ENCODE data around the gene STK38L. TPM values are rescaled to one million over a fixed set of nuclear protein-coding genes. Genes with fewer than 3 reads are reported as not detected.

The STK38L gene
- 20.5 and 23.3 TPM in 2 replicates for total RNA-seq

- Mint-ChIP-seq H3K9me3 (peaks cover 3% of the 10 kb centered on the region), H3K4me3 (peak within 1 kb of the TSS; percentile 100), H3K27ac (peak within 1 kb of the TSS; percentile 99), H3K36me3 (ENCODE audit: low read depth) (peaks cover 11% of the 10 kb centered on the region), H3K4me1 (ENCODE audit: low read depth) (peaks cover 60% of the 10 kb centered on the region), H3K27me3 (ENCODE audit: insufficient read depth) (no peaks in the 10 kb centered on the region)
- DNase-seq (ENCODE audit: low spot score): peak; percentile 96
- intact Hi-C loops (cut with micrococcal nuclease): loop anchor here (1.0 to 10.0 kb wide), 13 partner anchors 34 to 1989 kb away; partner anchors contain the start of genes BMAL2, INTS13, ITPR2 and KRAS
These were observed at the start of gene STK38L for GRCh38 chr12:27243804-27244688. Gene STK38L (plus strand): TSS chr12:27244286. CDS start chr12:27297721, 53,435 bp downstream.

GRCh38 chr12:27194644-27195043 lies 49.4 kb upstream of the STK38L start:
- no peak overlapping the region for H3K27ac Mint-ChIP-seq
- DNase-seq (ENCODE audit: low spot score): no peak
- H3K27me3 Mint-ChIP-seq (ENCODE audit: insufficient read depth): peaks cover 6% of the 10 kb centered on the region
- peaks cover 1% of the 10 kb centered on the region for H3K36me3 Mint-ChIP-seq (ENCODE audit: low read depth)
- H3K9me3 Mint-ChIP-seq: no peaks in the 10 kb centered on the region
- H3K4me3 Mint-ChIP-seq: no peak overlapping the region
- intact Hi-C loops (cut with micrococcal nuclease): no loop called here
- peaks cover 14% of the 10 kb centered on the region for H3K4me1 Mint-ChIP-seq (ENCODE audit: low read depth)

DNA sequence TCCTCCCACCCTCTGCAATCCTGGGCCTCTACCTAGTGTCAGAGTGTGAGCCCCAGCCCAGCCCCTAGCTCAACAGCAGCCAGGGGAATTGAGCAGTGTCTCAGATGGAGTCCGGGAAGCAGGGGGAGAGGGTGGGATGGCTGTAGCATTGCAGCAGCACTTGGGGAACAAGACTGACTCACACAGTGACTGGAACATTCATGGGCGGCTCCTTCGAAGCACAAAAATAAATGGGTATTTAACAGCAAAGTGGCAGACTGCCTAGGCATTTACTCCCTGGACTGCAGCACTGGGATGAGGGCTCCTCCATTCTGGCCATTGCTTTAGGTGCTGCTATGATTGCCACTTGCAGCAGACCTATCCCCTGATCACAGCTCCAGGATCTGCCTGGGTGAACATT lies 46.0 kb upstream of the STK38L start:
- intact Hi-C loops (cut with micrococcal nuclease): no loop called here
- no peak for DNase-seq (ENCODE audit: low spot score)
- H3K4me1 Mint-ChIP-seq (ENCODE audit: low read depth): peaks cover 20% of the 10 kb centered on the region
- H3K36me3 Mint-ChIP-seq (ENCODE audit: low read depth): peaks cover 1% of the 10 kb centered on the region
- no peaks in the 10 kb centered on the region for H3K9me3 Mint-ChIP-seq
- H3K4me3 Mint-ChIP-seq: no peak overlapping the region
- H3K27me3 Mint-ChIP-seq (ENCODE audit: insufficient read depth): no peaks in the 10 kb centered on the region
- H3K27ac Mint-ChIP-seq: no peak overlapping the region

DNA sequence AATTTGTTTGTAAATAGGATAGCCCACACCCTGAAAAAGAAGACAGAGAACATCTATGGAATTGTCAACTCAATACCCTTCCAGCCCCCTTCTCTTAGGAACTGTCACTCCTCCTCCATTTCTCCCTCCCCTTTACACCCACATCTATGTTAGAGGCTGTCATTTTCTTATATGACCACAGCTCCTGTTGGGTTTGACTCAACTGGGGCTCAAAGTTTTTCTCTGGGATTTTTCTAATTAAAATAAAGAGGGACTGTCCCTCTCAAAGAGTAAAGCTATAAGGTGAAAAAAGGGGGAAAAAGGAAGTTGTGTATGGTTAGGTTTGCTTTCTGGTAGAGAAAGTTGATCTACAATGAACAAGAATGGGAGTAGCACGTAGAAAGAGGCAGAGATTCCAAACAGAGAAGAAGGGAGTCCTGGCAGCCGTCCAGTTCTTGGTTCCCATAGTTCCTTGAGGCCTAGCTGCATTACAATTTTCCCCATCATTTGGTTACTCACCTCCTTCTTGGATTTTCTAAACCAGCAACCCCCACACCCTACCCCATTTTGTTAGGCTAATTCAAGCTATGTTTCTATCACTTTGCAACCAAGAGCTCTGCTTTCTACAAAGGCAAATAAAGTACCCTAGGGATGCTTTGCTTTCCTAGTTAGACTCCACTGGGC lies 44.3 kb upstream of the STK38L start:
- no peak overlapping the region for H3K4me3 Mint-ChIP-seq
- H3K27me3 Mint-ChIP-seq (ENCODE audit: insufficient read depth): no peaks in the 10 kb centered on the region
- peaks cover 1% of the 10 kb centered on the region for H3K36me3 Mint-ChIP-seq (ENCODE audit: low read depth)
- no peak for DNase-seq (ENCODE audit: low spot score)
- intact Hi-C loops (cut with micrococcal nuclease): no loop called here
- H3K9me3 Mint-ChIP-seq: no peaks in the 10 kb centered on the region
- H3K27ac Mint-ChIP-seq: peak overlapping the region; percentile 13
- peaks cover 20% of the 10 kb centered on the region for H3K4me1 Mint-ChIP-seq (ENCODE audit: low read depth)

GRCh38 chr12:27201169-27201568 lies 42.9 kb upstream of the STK38L start:
- H3K4me3 Mint-ChIP-seq: no peak overlapping the region
- H3K27me3 Mint-ChIP-seq (ENCODE audit: insufficient read depth): no peaks in the 10 kb centered on the region
- intact Hi-C loops (cut with micrococcal nuclease): no loop called here
- no peak for DNase-seq (ENCODE audit: low spot score)
- H3K27ac Mint-ChIP-seq: no peak overlapping the region
- H3K4me1 Mint-ChIP-seq (ENCODE audit: low read depth): peaks cover 20% of the 10 kb centered on the region
- H3K36me3 Mint-ChIP-seq (ENCODE audit: low read depth): peaks cover 1% of the 10 kb centered on the region
- no peaks in the 10 kb centered on the region for H3K9me3 Mint-ChIP-seq

DNA sequence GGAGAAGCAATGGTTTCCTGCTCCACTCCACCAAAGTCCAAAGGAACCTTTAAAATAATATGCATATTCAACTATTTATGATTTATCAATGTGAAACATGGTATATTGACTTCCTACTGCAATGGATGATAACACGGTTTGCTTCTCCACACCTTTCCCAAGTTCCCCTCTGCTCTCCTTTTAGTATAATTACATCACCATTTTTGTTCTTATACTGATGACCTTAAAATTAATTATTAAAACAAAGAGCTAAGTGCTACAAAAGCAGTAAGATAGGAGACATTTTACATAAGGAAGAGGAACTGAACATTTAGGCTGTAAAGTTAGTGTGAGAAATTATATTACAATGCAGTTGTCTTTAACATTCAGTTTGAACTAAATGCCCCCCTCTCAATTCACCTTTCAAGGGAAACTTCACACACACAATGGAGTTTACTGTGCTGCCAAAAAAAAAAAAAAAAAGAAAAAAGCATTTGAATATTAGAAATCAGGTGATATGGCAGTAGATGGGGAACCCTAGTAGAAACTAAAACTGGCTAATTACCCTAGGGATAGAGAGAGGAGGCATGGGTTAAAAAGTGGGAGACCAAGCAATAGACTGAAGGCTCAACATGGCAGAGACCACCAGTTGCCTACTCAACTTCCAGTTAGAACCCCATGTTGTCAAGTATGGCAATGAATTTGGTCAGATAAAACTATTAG lies 37.1 kb upstream of the STK38L start:
- intact Hi-C loops (cut with micrococcal nuclease): no loop called here
- peaks cover 1% of the 10 kb centered on the region for H3K27me3 Mint-ChIP-seq (ENCODE audit: insufficient read depth)
- H3K9me3 Mint-ChIP-seq: peaks cover 16% of the 10 kb centered on the region
- no peak overlapping the region for H3K27ac Mint-ChIP-seq
- H3K4me3 Mint-ChIP-seq: no peak overlapping the region
- DNase-seq (ENCODE audit: low spot score): no peak
- H3K36me3 Mint-ChIP-seq (ENCODE audit: low read depth): peaks cover 7% of the 10 kb centered on the region
- H3K4me1 Mint-ChIP-seq (ENCODE audit: low read depth): peaks cover 28% of the 10 kb centered on the region

DNA sequence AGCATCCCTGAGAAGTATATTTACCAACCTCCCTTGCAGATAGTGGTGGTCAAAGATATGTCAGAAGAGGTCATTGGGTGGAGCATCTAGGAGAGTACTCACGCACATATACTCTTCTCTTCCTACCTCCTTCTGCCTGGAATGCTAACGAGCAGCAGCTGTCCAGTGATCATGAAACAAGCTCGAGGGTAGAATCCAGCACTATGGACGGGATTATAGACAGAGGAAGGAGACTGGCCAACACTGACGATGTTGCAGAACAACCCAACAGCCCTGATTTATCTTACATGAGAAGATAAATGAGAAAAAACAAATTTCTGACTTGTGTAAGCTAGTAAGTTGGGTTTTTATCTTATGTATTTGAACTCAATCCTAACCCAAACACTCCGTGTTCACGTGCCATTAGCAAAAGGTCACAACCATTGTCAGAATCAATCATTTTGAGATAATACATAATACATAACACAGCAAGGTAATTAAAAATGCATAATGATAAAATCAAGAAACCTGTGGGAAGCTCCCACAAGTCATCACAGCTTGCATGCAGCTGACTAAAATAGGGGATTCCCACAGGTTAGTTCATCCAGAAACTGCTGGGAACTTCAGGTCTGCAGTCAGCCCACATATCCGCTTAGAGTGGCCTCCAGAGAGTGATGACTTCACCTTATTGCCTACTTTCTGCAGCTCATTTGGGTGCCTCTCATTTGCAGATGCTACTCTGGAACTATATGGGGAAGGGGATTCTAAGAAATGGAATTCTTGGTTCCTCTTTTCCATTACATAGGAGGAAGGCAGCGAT lies 36.3 kb upstream of the STK38L start:
- Mint-ChIP-seq H3K4me1 (ENCODE audit: low read depth) (peaks cover 28% of the 10 kb centered on the region), H3K36me3 (ENCODE audit: low read depth) (peaks cover 8% of the 10 kb centered on the region), H3K27ac (no peak overlapping the region), H3K27me3 (ENCODE audit: insufficient read depth) (peaks cover 1% of the 10 kb centered on the region), H3K4me3 (no peak overlapping the region), H3K9me3 (peaks cover 16% of the 10 kb centered on the region)
- intact Hi-C loops (cut with micrococcal nuclease): loop anchor here (1.0 to 2.0 kb wide), 4 partner anchors 23 to 69 kb away; no protein-coding TSS in a partner anchor
- peak; percentile 50 for DNase-seq (ENCODE audit: low spot score)

GRCh38 chr12:27208414-27208750 lies 35.7 kb upstream of the STK38L start:
- H3K4me1 Mint-ChIP-seq (ENCODE audit: low read depth): peaks cover 28% of the 10 kb centered on the region

GRCh38 chr12:27209257-27209910 lies 34.7 kb upstream of the STK38L start:
- peaks cover 16% of the 10 kb centered on the region for H3K9me3 Mint-ChIP-seq
- DNase-seq (ENCODE audit: low spot score): no peak
- no peak overlapping the region for H3K27ac Mint-ChIP-seq
- no peak overlapping the region for H3K4me3 Mint-ChIP-seq
- intact Hi-C loops (cut with micrococcal nuclease): loop anchor here (2.0 kb wide), 1 partner anchor 67 kb away; no protein-coding TSS in a partner anchor
- peaks cover 1% of the 10 kb centered on the region for H3K27me3 Mint-ChIP-seq (ENCODE audit: insufficient read depth)
- H3K36me3 Mint-ChIP-seq (ENCODE audit: low read depth): peaks cover 8% of the 10 kb centered on the region
- H3K4me1 Mint-ChIP-seq (ENCODE audit: low read depth): peaks cover 28% of the 10 kb centered on the region

More at GRCh38 chr12:27208414-27208750, 35.7 kb upstream of the STK38L start:
- H3K4me3 Mint-ChIP-seq: no peak overlapping the region
- H3K36me3 Mint-ChIP-seq (ENCODE audit: low read depth): peaks cover 8% of the 10 kb centered on the region
- H3K9me3 Mint-ChIP-seq: peaks cover 16% of the 10 kb centered on the region
- intact Hi-C loops (cut with micrococcal nuclease): loop anchor here (1.0 to 2.0 kb wide), 4 partner anchors 23 to 68 kb away; no protein-coding TSS in a partner anchor
- no peak for DNase-seq (ENCODE audit: low spot score)
- H3K27ac Mint-ChIP-seq: no peak overlapping the region
- H3K27me3 Mint-ChIP-seq (ENCODE audit: insufficient read depth): peaks cover 1% of the 10 kb centered on the region

GRCh38 chr12:27210187-27210586 lies 33.9 kb upstream of the STK38L start:
- intact Hi-C loops (cut with micrococcal nuclease): no loop called here
- Mint-ChIP-seq H3K4me3 (no peak overlapping the region), H3K27ac (no peak overlapping the region), H3K36me3 (ENCODE audit: low read depth) (peaks cover 8% of the 10 kb centered on the region), H3K4me1 (ENCODE audit: low read depth) (peaks cover 28% of the 10 kb centered on the region), H3K9me3 (peaks cover 16% of the 10 kb centered on the region), H3K27me3 (ENCODE audit: insufficient read depth) (peaks cover 1% of the 10 kb centered on the region)
- no peak for DNase-seq (ENCODE audit: low spot score)

DNA sequence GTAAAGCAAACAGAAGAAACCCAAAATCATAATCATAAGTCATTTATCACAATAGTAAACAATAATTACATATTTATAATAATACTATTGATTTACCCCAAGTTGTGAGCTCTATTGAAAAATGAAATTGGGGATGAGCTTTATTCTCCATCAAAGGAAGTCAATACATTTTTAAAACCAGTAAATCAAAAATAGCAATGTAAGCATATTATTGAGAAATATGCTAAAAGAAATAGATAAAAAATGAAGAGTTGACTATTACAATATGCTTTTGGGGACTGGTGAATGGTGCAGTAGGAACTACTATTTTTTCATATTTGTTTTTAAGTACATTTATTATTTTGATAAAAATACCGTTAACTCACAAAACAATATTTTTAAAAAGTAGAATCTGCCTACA lies 31.2 kb upstream of the STK38L start:
- Mint-ChIP-seq H3K36me3 (ENCODE audit: low read depth) (peaks cover 8% of the 10 kb centered on the region), H3K4me3 (no peak overlapping the region), H3K27me3 (ENCODE audit: insufficient read depth) (peaks cover 1% of the 10 kb centered on the region), H3K27ac (no peak overlapping the region), H3K4me1 (ENCODE audit: low read depth) (peaks cover 16% of the 10 kb centered on the region), H3K9me3 (peaks cover 16% of the 10 kb centered on the region)
- intact Hi-C loops (cut with micrococcal nuclease): no loop called here
- DNase-seq (ENCODE audit: low spot score): no peak

DNA sequence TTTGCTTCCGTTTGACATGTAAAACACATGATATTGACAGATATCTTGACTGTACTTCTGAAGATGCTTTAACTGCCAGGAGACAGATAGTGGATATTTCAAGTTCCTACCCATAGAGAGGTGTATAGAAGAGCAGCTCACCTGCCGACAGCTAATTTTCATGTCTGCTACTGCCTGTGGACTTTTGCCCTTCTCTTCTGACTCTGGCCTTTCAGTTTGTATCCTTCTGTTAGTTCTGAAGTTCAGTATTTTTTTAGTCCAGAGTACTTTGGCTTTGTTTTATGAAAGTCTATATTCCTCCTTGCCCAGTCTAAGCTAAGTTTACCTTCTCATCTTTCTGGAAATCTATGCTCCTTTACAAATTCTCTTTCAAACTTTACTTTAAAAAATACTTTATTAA lies 30.8 kb upstream of the STK38L start:
- Mint-ChIP-seq H3K27ac (no peak overlapping the region), H3K36me3 (ENCODE audit: low read depth) (peaks cover 8% of the 10 kb centered on the region), H3K27me3 (ENCODE audit: insufficient read depth) (peaks cover 1% of the 10 kb centered on the region), H3K9me3 (peaks cover 16% of the 10 kb centered on the region), H3K4me3 (no peak overlapping the region), H3K4me1 (ENCODE audit: low read depth) (peaks cover 13% of the 10 kb centered on the region)
- intact Hi-C loops (cut with micrococcal nuclease): no loop called here
- DNase-seq (ENCODE audit: low spot score): no peak

All from activated T-helper 1 cell treated with anti-CD3 and anti-CD28 coated beads, Interleukin-12 subunit alpha, Interleukin-12 subunit beta, Interleukin-2, Interleukin-4 antibody, amounts not matched to agents 30 ng/mL and 10 ng/mL and 1 ng/mL, durations not matched to agents 14 hours and 24 hours and 36 hours (primary cell).